ENCODE results near the gene DCAF7. TPM values are rescaled to one million over a fixed set of nuclear protein-coding genes. Genes with fewer than 3 reads are reported as not detected.

The DCAF7 gene
- total RNA-seq, 1 donor from 2014 or later = 47.0 TPM

DNA sequence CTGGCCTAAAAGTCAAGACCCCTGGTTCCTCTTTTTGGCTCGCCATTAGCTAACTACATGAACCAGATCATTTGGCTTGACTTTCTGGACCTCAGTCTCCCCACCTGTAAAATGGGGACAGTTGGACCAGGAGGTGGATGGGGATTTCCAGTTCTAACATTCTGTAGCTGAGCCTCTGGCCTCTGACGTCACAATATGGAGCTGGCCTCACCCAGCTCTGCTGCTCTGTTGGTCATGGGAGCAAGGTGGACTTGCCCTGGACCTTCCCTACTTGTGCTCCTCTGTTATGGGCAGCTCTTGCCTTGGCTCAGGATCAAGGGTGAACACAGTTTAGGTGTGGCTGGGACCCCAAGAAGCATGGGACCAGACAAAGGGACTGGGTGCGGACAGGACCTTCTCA lies 43.6 kb upstream of the DCAF7 start:
- TF ChIP-seq, protein P1, sequence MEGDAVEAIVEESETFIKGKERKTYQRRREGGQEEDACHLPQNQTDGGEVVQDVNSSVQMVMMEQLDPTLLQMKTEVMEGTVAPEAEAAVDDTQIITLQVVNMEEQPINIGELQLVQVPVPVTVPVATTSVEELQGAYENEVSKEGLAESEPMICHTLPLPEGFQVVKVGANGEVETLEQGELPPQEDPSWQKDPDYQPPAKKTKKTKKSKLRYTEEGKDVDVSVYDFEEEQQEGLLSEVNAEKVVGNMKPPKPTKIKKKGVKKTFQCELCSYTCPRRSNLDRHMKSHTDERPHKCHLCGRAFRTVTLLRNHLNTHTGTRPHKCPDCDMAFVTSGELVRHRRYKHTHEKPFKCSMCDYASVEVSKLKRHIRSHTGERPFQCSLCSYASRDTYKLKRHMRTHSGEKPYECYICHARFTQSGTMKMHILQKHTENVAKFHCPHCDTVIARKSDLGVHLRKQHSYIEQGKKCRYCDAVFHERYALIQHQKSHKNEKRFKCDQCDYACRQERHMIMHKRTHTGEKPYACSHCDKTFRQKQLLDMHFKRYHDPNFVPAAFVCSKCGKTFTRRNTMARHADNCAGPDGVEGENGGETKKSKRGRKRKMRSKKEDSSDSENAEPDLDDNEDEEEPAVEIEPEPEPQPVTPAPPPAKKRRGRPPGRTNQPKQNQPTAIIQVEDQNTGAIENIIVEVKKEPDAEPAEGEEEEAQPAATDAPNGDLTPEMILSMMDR (IDR thresholded peaks at IDR 0.05; ENCODE audit: insufficient read depth, low read length, poor library complexity, severe bottlenecking) = no peak

GRCh38 chr17:63511331-63511730 lies 38.9 kb upstream of the DCAF7 start:
- no peaks in the 10 kb centered on the region for H3K36me3 ChIP-seq (ENCODE audit: control insufficient read depth, insufficient read depth, low read length)
- H3K4me3 ChIP-seq (ENCODE audit: low read depth, low read length) = no peak overlapping the region
- no peak for DNase-seq (ENCODE audit: low read depth)
- no peaks in the 10 kb centered on the region for H3K27me3 ChIP-seq (ENCODE audit: control insufficient read depth, insufficient read depth, low read length)
- TF ChIP-seq, protein P1 (IDR thresholded peaks at IDR 0.05; ENCODE audit: insufficient read depth, low read length, poor library complexity, severe bottlenecking) = no peak

More for the DNA sequence above, 43.6 kb upstream of the DCAF7 start:
- no peaks in the 10 kb centered on the region for H3K36me3 ChIP-seq (ENCODE audit: control insufficient read depth, insufficient read depth, low read length)
- no peak for DNase-seq (ENCODE audit: low read depth)
- H3K27me3 ChIP-seq (ENCODE audit: control insufficient read depth, insufficient read depth, low read length) = no peaks in the 10 kb centered on the region
- H3K4me3 ChIP-seq (ENCODE audit: low read depth, low read length) = no peak overlapping the region

GRCh38 chr17:63512388-63512787 lies 37.9 kb upstream of the DCAF7 start:
- H3K4me3 ChIP-seq (ENCODE audit: low read depth, low read length) = no peak overlapping the region
- DNase-seq (ENCODE audit: low read depth) = no peak

DNA sequence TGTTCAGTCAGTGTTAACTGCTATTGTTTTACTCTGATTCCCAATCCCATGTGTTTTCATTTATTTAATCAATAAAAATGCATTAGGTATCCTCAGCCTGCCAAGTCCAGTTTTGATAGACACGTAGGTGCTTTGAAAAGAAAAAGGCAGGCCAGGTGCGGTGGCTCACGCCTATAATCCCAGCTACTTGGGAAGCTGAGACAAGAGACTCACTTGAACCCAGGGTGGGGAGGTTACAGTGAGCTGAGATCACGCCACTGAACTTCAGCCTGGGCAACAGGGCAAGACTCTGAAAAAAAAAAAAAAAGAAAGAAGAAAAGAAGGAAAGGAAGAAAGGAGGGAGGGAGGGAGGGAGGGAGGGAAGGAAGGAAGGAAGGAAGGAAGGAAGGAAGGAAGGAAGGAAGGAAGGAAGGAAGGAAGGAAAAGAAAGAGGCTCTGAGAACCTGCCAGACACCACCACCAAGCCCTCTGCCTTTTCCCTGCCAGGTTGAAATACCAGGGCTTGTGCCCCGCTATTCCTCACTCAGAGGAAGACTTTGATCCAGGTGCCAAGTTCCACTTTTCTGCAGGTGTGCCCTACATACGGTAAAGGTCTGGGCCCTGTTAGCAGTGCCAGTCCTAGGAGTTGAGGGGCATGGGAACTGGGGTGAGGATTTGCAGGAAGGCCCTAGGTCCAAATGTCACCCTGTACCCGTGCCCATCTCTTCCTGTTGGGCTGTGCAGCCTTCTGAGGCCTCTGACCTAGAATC lies 37.2 kb upstream of the DCAF7 start:
- no peak for DNase-seq (ENCODE audit: low read depth)
- TF ChIP-seq, protein P1 (IDR thresholded peaks at IDR 0.05; ENCODE audit: insufficient read depth, low read length, poor library complexity, severe bottlenecking) = no peak

More at GRCh38 chr17:63512388-63512787, 37.9 kb upstream of the DCAF7 start:
- TF ChIP-seq, protein P1 (IDR thresholded peaks at IDR 0.05; ENCODE audit: insufficient read depth, low read length, poor library complexity, severe bottlenecking) = no peak
- Histone ChIP-seq H3K36me3 (ENCODE audit: control insufficient read depth, insufficient read depth, low read length) (no peaks in the 10 kb centered on the region), H3K27me3 (ENCODE audit: control insufficient read depth, insufficient read depth, low read length) (no peaks in the 10 kb centered on the region)

DNA sequence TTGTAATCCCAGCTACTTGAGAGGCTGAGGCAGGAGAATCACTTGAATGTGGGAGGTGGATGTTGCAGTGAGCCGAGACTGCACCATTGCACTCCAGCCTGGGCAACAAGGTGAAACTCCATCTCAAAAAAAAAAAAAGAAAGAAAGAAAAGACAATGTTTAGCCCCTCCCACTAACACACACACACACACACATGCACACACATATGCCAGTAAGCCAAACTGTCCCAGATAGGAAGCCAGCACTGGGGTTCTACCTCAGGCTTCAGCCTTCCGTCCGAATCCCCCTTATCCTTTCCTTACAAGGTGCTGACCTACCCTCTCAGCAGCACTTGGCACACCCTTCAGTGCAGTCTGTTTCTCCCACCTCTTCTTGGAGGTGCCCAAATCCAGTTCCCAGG lies 35.8 kb upstream of the DCAF7 start:
- Histone ChIP-seq H3K27me3 (ENCODE audit: control insufficient read depth, insufficient read depth, low read length) (no peaks in the 10 kb centered on the region), H3K4me3 (ENCODE audit: low read depth, low read length) (no peak overlapping the region), H3K36me3 (ENCODE audit: control insufficient read depth, insufficient read depth, low read length) (no peaks in the 10 kb centered on the region)
- DNase-seq (ENCODE audit: low read depth) = no peak
- TF ChIP-seq, protein P1 (IDR thresholded peaks at IDR 0.05; ENCODE audit: insufficient read depth, low read length, poor library complexity, severe bottlenecking) = no peak

More for the DNA sequence above, 37.2 kb upstream of the DCAF7 start:
- Histone ChIP-seq H3K36me3 (ENCODE audit: control insufficient read depth, insufficient read depth, low read length) (no peaks in the 10 kb centered on the region), H3K27me3 (ENCODE audit: control insufficient read depth, insufficient read depth, low read length) (no peaks in the 10 kb centered on the region), H3K4me3 (ENCODE audit: low read depth, low read length) (no peak overlapping the region)

- TF ChIP-seq, protein P1 (IDR thresholded peaks at IDR 0.05; ENCODE audit: insufficient read depth, low read length, poor library complexity, severe bottlenecking) = no peak
- DNase-seq (ENCODE audit: low read depth) = no peak
- Histone ChIP-seq H3K36me3 (ENCODE audit: control insufficient read depth, insufficient read depth, low read length) (no peaks in the 10 kb centered on the region), H3K4me3 (ENCODE audit: low read depth, low read length) (no peak overlapping the region), H3K27me3 (ENCODE audit: control insufficient read depth, insufficient read depth, low read length) (no peaks in the 10 kb centered on the region)
Measured at GRCh38 chr17:63514974-63515373, 35.3 kb upstream of the DCAF7 start.
